ENCODE data around the gene STAG1.

STAG1 gene

GRCh38 chr3:136682740-136683312 lies 69.4 kb downstream of the STAG1 start:
- H3K4me3 ChIP-seq (ENCODE audit: control insufficient read depth, low read depth, low read length) = no peak overlapping the region
- no peak for TF ChIP-seq CTCF (conservative IDR thresholded peaks at IDR 0.05; ENCODE audit: control insufficient read depth, insufficient read depth, low read depth, low read length)
- DNase-seq (ENCODE audit: low read depth) = no peak

- no peak overlapping the region for H3K4me3 ChIP-seq (ENCODE audit: control insufficient read depth, low read depth, low read length)
- no peak for TF ChIP-seq CTCF (conservative IDR thresholded peaks at IDR 0.05; ENCODE audit: control insufficient read depth, insufficient read depth, low read depth, low read length)
- DNase-seq (ENCODE audit: low read depth) = no peak
These were observed 73.2 kb downstream of the STAG1 start for GRCh38 chr3:136678981-136679380.

- DNase-seq (ENCODE audit: low read depth) = no peak
- no peak for TF ChIP-seq CTCF (conservative IDR thresholded peaks at IDR 0.05; ENCODE audit: control insufficient read depth, insufficient read depth, low read depth, low read length)
- no peak overlapping the region for H3K4me3 ChIP-seq (ENCODE audit: control insufficient read depth, low read depth, low read length)
These were observed 76.2 kb downstream of the STAG1 start for GRCh38 chr3:136676009-136676408.

GRCh38 chr3:136675150-136675858 lies 76.9 kb downstream of the STAG1 start:
- TF ChIP-seq CTCF (conservative IDR thresholded peaks at IDR 0.05; ENCODE audit: control insufficient read depth, insufficient read depth, low read depth, low read length) = no peak
- H3K4me3 ChIP-seq (ENCODE audit: control insufficient read depth, low read depth, low read length) = no peak overlapping the region
- no peak for DNase-seq (ENCODE audit: low read depth)

GRCh38 chr3:136672457-136672856 lies 79.7 kb downstream of the STAG1 start:
- no peak for DNase-seq (ENCODE audit: low read depth)
- H3K4me3 ChIP-seq (ENCODE audit: control insufficient read depth, low read depth, low read length) = no peak overlapping the region
- TF ChIP-seq CTCF (conservative IDR thresholded peaks at IDR 0.05; ENCODE audit: control insufficient read depth, insufficient read depth, low read depth, low read length) = no peak

GRCh38 chr3:136671921-136672320 lies 80.3 kb downstream of the STAG1 start:
- no peak for TF ChIP-seq CTCF (conservative IDR thresholded peaks at IDR 0.05; ENCODE audit: control insufficient read depth, insufficient read depth, low read depth, low read length)
- peak; percentile 38 for DNase-seq (ENCODE audit: low read depth)

More at GRCh38 chr3:136671921-136672320, 80.3 kb downstream of the STAG1 start:
- no peak overlapping the region for H3K4me3 ChIP-seq (ENCODE audit: control insufficient read depth, low read depth, low read length)

All from fibroblast of mammary gland (primary cell).